Measurements from ENCODE around the gene ANKFY1.
"Not testable (repeated sequence)": the region's sequence is repeated elsewhere in the genome, so short reads cannot be mapped to it uniquely, and the experiment has no call there.

Gene ANKFY1

DNA sequence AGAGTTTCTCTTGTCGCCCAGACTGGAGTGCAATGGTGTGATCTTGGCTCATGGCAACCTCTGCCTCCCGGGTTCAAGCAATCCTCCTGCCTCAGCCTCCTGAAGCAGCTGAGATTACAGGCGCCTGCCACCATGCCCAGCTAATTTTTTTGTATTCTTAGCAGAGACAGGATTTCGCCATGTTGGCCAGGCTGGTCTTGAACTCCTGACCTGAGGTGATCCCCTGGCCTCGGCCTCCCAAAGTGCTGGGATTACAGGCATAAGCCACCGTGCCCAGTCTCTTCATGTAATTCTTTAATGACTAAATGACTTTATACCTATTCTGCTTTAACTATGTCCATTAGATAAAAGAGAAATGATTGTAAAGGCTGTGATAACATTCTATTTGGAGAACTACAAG is 8.5 kb downstream of the ANKFY1 start:
- DNase-seq, result not testable (repeated sequence)

- DNase-seq, result no peak
Observed at GRCh38 chr17:4250887-4251286, 12.9 kb downstream of the ANKFY1 start.

GRCh38 chr17:4249452-4250029 is 14.2 kb downstream of the ANKFY1 start:
- DNase-seq, result no peak

DNA sequence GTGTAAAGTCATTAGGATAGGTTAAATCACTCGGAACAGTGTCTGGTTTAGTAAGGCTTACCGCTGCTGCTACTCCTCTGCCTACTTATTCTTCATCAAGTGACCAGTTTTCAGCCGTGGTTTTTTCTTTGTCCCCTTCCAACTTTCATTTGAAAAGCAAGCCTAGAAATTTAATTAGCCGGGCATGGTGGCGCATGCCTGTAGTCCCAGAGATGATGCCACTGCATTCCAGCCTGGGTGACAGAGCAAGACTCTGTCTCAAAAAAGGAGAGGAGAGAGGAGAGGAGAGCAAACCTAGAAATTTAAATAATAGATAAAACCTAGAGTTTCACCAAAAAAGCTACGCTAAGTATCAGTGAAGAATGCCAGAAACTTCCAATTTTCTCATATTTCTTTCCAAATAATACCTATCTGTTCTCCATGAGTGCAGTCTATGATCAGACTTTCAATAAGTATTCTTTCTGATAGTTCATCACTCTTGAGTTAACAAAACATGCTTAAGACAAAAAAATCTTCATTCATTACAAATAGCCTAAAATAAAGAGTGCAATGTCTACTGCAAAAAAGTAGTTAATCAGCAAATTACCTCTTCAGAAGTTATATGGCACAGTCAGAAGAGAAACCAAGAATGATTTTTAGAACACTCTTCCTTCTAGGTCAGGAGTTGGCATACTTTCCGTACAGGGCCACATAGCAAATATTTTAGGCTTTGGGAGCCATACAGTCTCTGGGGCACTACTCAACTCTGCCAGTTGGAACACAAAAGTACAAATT is 15.1 kb downstream of the ANKFY1 start:
- no peak for DNase-seq

GRCh38 chr17:4247971-4248388 is 15.8 kb downstream of the ANKFY1 start:
- DNase-seq, result no peak

DNA sequence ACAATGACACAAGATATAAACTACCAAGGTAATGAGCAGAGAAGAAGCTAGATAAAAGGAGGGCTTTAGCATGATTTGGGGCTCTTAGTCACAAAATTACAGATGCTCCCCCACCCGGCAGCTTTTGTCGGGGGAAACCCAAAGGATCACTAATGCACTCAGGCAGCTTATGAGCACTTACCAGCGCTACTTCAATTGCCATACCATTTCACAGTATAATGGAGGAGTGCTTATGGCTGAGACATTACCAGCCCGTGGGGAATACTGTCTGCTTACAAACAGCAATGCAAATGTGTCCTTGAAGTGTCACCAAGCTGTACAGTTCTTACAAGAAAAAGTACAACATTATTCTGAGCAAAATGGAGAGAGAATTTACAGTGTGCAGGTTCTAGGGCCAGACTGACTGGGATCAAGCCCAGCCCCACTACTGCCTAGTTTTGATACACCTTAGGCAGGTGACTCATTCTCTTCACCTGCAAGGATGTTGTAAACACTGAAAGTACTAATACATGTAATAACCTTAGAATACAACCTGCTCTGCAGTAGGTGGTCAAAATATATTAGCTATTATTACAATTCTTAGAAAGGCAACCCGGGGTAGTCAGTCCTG is 16.3 kb downstream of the ANKFY1 start:
- no peak for DNase-seq

GRCh38 chr17:4246674-4247073 is 17.1 kb downstream of the ANKFY1 start:
- no peak for DNase-seq

- DNase-seq, result no peak
Observed at GRCh38 chr17:4241535-4241934, 22.2 kb downstream of the ANKFY1 start.

GRCh38 chr17:4236456-4236855 is 27.3 kb downstream of the ANKFY1 start:
- no peak for DNase-seq

GRCh38 chr17:4235372-4236279 is 28.2 kb downstream of the ANKFY1 start:
- no peak for DNase-seq

DNA sequence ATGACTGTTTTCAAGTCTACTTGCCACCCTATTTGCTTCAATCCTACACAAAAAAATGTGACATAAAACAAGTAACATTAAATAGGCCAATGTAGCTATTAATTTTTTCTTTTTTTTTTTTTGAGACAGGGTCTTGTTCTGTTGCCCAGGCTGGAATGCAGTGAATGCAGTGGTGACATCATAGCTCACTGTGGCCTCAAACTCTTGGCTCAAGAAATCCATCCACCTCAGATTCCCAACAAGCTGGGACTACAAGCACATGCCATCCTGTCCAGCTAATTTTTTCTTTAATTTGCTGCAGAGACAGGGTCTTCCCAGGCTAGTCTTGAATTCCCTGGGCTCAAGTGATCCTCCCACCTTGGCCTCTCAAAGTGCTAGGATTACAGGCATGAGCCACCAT is 29.4 kb downstream of the ANKFY1 start:
- DNase-seq, result no peak

GRCh38 chr17:4233668-4234258 is 30.0 kb downstream of the ANKFY1 start:
- no peak for DNase-seq

DNA sequence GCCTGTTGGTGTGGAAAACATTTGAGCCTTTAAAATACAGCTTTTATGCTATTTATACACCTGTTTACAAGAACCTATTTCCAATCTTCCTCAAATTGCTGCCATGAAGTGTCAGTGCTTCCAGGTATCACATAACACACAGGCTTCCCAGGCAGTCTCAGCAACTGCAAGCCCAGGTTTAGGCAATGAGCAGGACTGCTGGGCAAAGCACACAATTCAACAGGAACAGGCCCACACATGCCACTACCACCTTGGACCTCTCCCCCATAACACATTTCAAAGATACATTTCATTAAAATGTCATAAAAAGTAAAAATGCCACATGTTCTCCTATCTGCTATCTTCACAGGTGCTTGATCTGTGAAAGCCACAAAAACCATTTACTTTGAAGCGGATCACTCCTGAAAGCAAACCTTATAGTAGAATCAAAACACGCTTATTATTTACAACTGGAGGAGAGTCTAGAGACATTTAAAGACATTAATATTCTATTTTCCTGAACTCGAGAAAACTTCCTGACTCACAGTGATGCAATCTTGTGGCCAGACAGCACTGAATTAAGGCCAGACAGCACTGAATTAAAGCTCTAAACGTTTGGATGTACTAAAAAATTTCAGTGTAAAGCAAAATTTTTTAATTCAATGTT is 31.5 kb downstream of the ANKFY1 start:
- no peak for DNase-seq

GRCh38 chr17:4229627-4230541 is 33.9 kb downstream of the ANKFY1 start:
- DNase-seq, result no peak

GRCh38 chr17:4221899-4222659 is 41.7 kb downstream of the ANKFY1 start:
- no peak for DNase-seq

DNA sequence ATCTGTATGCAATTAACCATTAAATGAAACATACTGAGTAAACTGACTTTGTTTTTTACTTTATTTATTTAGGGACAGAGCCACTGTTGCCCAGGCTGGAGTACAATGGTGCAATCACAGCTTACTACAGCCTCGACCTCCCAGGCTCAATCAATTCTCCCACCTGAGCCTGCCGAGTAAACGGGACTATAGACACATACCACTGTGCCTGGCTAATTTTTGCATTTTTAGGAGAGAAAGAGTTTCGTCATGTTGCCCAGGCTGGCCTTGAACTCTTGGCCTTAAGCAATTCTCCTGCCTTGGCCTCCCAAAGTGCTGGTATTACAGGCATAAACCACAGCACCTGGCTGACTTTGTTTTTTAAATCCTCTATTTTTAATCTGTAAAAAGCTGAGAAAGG is 42.6 kb downstream of the ANKFY1 start:
- DNase-seq, result no peak

DNA sequence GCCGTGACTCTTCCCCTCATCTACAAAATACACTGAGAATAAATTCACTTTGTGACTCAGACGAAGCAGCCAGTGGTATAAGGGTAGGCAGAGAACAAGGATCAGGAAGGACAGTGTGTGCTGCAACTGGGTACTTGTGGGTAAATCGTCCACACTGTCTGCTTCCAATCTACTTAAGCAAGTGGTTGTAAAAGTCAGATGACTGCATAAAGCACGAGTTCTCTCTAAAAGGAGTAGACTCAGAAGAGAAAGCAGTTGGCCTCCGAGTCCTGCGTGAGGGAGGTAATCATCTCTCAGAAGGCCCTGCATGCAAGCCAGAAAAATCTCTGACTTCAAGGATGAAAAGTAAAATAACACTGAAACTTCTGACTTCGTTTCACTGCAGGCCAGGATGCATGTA is 43.1 kb downstream of the ANKFY1 start:
- DNase-seq, result no peak

DNA sequence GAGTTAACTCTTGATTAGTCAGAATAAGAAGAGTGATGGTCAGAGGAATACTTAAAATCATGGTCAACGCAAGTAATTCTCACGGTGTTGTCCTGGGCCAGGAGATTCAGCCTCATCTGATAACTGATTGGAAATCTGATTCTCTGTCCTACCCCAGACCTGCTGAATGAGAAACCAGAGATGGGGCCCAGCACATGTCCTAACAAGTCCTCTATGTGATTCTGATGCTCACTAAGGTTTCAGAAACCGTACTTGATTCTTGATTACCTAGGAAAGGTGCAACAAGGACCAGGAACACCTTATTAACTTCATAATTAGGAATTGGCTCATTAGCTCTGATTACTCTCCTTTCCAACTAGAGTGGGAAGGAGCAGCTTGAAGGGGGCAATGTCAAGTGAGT is 44.5 kb downstream of the ANKFY1 start:
- DNase-seq, result no peak

GRCh38 chr17:4215882-4216570 is 47.8 kb downstream of the ANKFY1 start:
- DNase-seq, result no peak

DNA sequence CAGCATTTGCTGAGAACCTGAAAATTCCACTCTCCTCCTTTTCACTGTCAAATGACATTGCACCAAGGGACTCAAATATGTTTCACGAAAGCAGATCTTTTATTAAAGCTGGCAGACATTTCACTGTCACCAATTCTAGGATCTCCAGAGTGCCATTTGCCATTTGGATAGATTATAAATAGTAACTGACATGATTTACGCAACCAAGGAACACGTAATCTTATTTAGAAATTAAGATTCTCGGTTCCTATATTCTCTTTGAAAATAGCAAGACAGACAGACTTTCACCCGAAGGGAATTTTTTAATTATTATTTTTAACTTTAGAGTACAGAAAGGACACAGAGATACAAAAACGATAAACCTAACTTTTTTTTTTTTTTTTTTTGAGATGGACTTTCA is 49.6 kb downstream of the ANKFY1 start:
- no peak for DNase-seq

Data from NCI-H2029 (cell line).